ENCODE data around the gene APOB. TPM values are rescaled to one million over a fixed set of nuclear protein-coding genes. Genes with fewer than 3 reads are reported as not detected.
"Not testable (repeated sequence)": the region's sequence is repeated elsewhere in the genome, so short reads cannot be mapped to it uniquely, and the experiment has no call there.

APOB gene
- total RNA-seq, 1 donor, result under 0.01 TPM

- no peak for TF ChIP-seq CTCF (IDR thresholded peaks at IDR 0.05; ENCODE audit: insufficient read depth, low read depth, low read length)
- H3K4me3 ChIP-seq (ENCODE audit: low read depth, low read length), result no peak overlapping the region
- DNase-seq (ENCODE audit: low read depth), result no peak
These were observed 11.3 kb downstream of the APOB start for GRCh38 chr2:21032338-21033236.

GRCh38 chr2:21030983-21031968 is 12.6 kb downstream of the APOB start:
- no peak overlapping the region for H3K4me3 ChIP-seq (ENCODE audit: low read depth, low read length)
- no peak for TF ChIP-seq CTCF (IDR thresholded peaks at IDR 0.05; ENCODE audit: insufficient read depth, low read depth, low read length)
- DNase-seq (ENCODE audit: low read depth), result no peak

- no peak for TF ChIP-seq CTCF (IDR thresholded peaks at IDR 0.05; ENCODE audit: insufficient read depth, low read depth, low read length)
- H3K4me3 ChIP-seq (ENCODE audit: low read depth, low read length), result no peak overlapping the region
- DNase-seq (ENCODE audit: low read depth), result no peak
These were observed 14.4 kb downstream of the APOB start for GRCh38 chr2:21029519-21029918.

- DNase-seq (ENCODE audit: low read depth); H3K4me3 ChIP-seq (ENCODE audit: low read depth, low read length): not testable (repeated sequence)
These were observed 14.9 kb downstream of the APOB start for GRCh38 chr2:21028951-21029350.

GRCh38 chr2:21028021-21028947 is 15.6 kb downstream of the APOB start:
- no peak for TF ChIP-seq CTCF (IDR thresholded peaks at IDR 0.05; ENCODE audit: insufficient read depth, low read depth, low read length)
- H3K4me3 ChIP-seq (ENCODE audit: low read depth, low read length), result no peak overlapping the region
- no peak for DNase-seq (ENCODE audit: low read depth)

DNA sequence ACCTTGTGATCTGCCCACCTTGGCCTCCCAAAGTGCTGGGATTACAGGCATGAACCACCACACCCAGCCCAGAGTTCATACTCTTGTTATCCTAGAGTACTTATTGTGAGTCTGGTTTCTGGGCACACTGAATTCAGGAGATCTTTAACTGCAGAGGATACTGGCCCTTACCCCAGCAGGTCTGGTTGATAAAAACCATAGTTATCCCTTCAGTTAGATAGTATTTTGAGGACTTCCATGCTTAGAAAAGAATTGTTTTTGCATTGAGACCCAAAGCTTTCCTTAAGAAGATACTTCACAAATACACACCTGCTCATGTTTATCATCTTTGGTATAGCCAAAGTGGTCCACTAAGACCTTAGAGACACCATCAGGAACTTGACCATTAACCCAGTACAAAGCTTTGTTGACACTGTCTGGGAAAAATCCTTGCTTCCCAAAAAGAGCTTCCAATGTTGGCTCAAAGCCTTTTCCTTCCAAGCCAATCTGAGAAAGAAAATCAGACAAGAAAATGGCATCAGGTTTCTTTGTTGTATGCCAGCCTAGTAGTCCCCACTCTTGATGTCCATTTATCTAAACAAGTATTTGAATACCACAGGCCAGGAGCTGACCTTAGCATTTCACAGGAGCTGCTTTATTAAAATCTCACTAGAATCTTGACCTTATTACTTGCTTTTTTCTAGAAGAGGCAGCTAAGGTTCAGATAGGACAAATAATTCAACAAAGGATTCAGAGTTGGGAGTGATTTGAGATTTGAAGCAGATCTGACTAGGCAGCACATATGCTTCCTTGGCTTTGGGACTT is 17.2 kb downstream of the APOB start:
- H3K4me3 ChIP-seq (ENCODE audit: low read depth, low read length), result no peak overlapping the region
- DNase-seq (ENCODE audit: low read depth), result no peak
- TF ChIP-seq CTCF (IDR thresholded peaks at IDR 0.05; ENCODE audit: insufficient read depth, low read depth, low read length), result no peak
